HL-60/S4 (cell line): ENCODE data around the gene S100A1.

ENCODE experiments used
- in situ Hi-C: fragments of 300-500 bp; cut with MboI; formaldehyde crosslinking; loops from 2 replicates; pipeline ENCODE4 v1.14.3; 2022; ENCODE audit warnings: low sequenced_read_pairs

S100A1 gene

GRCh38 chr1:153609585-153609907 is 18.7 kb upstream of the S100A1 start:
- in situ Hi-C loops, result no loop called here

DNA sequence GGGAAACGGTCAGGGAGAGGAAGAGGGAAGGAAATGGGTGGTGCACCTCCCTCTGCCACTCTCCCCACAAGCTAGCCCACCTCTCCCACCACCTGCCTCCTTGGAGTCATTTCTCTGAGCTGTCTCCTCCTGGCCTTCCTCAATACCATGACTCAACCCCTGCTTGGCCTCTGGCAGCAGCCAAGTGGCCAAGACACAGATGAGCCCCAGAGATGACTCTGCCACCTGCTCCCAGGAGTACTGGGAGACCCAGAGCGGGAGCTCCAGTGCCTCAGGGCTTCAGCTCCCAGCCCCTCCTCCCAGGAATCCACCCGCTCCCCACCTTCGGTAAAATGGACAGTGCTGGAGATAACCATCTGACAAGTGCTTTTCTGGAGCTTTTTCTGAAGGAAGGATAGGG is 17.9 kb upstream of the S100A1 start:
- in situ Hi-C loops, result no loop called here

DNA sequence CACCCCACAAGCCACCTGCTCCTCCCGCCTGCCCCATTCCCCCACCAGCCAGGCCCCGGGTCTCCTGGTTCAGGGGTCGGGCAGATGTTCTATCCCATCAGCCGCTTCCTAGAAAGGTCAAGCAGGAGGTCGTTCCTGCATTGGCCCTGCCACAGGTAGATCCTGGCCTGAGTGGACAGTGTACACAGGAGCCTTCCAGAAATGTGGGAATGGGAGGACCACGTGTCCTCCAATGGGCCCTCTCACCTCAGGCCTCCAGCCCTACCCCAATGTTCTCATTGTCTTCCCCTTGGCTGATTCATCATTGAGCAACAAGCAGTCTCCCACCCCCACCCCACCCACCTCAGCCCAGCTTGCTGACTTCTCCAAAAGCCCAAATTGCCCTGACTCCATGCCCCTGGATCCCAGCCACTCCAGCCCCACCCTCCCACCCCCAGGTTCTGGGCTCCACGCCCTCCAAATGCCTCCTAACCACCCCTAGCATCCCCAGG is 17.4 kb upstream of the S100A1 start:
- in situ Hi-C loops, result no loop called here

- in situ Hi-C loops, result no loop called here
These were observed 16.9 kb upstream of the S100A1 start for GRCh38 chr1:153611356-153611755.

DNA sequence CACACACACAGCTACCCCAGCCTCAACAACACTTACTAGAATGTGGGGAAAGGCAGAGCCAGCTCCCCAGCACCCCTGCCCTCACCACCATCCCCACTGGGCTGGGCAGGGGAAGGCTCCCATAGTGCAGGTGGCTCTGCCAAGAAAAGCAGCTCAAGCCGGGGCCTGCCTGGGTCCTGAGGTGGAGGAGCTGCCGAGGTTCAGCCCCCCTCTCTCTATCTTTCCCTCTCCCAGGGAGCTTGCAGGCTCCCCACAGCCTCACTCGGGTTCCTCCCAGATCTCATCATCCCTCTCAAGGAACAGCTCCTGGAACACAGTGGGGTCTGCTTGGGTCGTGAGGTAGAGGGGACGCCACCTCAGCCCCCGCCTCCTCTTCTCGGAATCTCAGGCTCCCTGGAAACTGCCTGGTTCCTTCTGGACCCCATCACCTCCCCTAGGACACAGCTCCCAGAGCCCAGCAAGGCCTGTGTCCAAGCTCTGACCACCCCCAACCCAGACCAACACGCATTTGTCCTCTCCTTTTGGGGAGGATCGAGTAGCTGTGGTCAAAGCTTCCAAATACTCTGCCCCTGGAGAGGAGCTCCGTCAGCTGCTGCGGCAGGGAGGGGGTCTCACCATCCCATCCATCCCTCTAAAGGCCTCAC is 16.0 kb upstream of the S100A1 start:
- in situ Hi-C loops, result no loop called here

GRCh38 chr1:153612755-153613331 is 15.4 kb upstream of the S100A1 start, which contains the start of gene S100A16:
TSS of gene S100A16 (minus strand) at chr1:153613137. CDS start at chr1:153608151, 4,986 bp downstream.
- in situ Hi-C loops, result no loop called here

- in situ Hi-C loops, result no loop called here
These were observed 14.8 kb upstream of the S100A1 start for GRCh38 chr1:153613406-153613805.

GRCh38 chr1:153614189-153614900 is 13.9 kb upstream of the S100A1 start:
- in situ Hi-C loops, result no loop called here

DNA sequence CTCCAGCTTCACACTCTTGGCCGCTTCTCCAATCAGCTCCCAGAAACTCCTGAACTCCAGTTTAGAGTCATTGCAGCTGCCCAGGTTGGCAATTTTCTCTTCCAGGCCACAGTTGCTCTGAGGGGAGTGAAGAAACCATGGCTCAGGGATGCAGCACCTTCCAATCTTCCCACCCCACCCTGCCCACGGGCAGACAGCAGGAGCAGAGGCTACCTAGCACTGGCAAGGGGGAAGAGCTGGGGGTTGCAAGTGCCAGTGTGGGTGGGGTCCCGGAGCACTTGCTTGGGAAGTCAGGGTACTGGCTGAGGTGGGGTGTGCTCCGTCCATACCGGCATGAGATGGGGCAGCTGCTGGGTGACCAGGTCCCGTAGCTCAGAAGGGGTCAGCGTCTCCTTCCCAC is 13.3 kb upstream of the S100A1 start:
- in situ Hi-C loops, result no loop called here

- in situ Hi-C loops, result no loop called here
These were observed 12.8 kb upstream of the S100A1 start for GRCh38 chr1:153615406-153615805.

- in situ Hi-C loops, result no loop called here
These were observed 11.9 kb upstream of the S100A1 start, which contains the start of gene S100A14 for GRCh38 chr1:153616144-153616916. TSS of gene S100A14 (minus strand) at chr1:153616325. CDS start at chr1:153615858, 467 bp downstream.

DNA sequence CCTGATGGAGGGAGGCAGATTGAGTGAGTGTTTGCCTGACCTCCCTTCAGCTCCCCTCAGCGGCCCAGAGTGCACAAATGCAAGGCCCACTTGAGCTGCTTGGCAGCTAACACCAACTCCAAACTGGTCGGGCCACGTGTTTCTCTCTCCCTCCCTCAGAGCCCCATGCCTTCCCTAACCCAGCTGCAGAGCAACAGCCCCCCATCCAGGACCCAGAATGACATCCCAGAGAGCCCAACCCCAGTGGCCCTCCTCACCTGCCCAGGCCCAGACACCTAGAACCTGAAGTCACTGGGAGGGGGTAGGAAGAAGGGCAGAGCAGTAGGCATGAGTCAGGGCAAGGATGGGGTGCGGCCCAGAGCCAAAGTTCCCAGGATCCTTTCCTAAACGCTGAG is 11.3 kb upstream of the S100A1 start:
- in situ Hi-C loops, result no loop called here

DNA sequence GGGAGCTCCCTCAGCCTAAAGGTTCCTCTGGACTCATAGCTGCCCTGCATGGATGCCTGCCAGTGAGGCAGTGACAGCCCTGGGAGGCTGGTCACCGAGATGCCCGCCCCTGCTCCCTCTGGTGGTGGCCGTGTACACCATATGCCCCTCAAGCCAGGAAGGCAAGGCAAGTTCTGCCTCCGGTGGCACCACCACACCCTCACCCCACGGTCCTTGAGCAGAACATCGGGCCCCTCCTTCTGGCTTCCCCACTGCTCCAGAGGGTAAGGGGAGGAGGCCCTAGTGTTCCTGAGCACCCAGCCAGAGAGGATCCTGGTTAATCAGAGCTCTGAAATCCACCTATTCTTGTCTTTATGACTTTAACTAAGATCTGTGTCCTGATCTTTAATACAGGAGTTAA is 10.6 kb upstream of the S100A1 start:
- in situ Hi-C loops, result no loop called here

GRCh38 chr1:153619171-153619570 is 9.1 kb upstream of the S100A1 start:
- in situ Hi-C loops, result no loop called here

DNA sequence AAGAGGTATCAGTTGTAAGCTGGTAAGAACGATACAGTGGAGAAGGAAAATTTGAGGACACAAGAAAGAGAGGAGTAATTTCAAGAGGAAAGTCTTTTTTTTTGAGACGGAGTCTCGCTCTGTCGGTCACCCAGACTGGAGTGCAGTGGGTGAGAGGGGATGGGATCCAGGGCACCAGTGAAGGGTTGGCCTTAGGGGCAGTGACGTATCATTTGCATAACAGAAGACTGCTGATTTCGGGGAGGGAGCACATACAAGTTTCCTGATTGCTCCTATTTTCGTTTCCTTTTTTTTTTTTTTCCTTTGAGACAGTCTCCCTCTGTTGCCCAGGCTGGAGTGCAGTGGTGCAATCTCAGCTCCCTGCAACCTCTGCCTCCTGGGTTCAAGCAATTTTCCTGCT is 5.1 kb upstream of the S100A1 start:
- in situ Hi-C loops, result loop anchor here (10.0 kb wide), 1 partner anchor 48 kb away; no protein-coding TSS in a partner anchor

- in situ Hi-C loops, result loop anchor here (10.0 kb wide), 1 partner anchor 50 kb away; no protein-coding TSS in a partner anchor
These were observed 3.1 kb upstream of the S100A1 start for GRCh38 chr1:153624965-153625611.

GRCh38 chr1:153626477-153626903 is 1.7 kb upstream of the S100A1 start:
- in situ Hi-C loops, result loop anchor here (10.0 kb wide), 1 partner anchor 52 kb away; no protein-coding TSS in a partner anchor

DNA sequence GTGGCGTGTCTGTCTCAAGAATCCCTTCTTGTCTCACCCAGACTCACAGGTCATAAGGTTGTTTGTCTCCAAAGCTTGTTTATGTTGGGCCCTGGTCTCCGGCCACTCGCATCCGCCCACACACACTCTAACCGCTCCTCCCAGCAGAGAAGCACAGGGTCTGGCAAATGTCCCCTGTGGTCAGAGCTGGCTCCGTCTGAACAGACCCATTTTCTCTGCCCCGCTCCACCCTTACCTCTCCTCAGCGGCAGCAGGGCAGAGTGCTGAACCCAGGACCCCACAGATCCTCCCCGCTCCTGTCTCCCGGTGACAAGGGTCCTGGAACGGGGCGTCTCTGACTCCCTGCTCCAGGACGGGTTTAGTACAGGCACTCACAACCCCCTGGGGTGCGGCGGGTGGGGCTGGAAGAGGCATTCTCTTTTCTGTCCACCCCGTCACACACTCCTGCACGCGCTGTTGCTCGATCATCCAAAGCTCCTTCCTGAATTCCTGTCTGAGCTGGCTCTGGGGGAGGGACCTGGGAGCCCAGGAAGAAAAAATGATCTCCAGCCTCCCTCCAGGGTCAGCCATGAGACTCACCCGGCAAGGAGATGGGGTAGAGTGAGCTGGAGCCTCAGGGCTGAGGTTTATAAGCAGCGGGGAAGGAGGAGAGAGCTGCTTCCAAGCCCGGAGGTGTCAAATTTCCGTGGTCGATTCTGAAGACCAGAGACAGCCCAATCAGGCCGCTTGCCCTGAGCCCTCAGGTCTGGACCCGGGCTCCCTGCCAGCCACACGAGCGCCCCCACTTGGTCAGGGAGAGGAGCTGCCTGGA is 1.1 kb upstream of the S100A1 start, which contains the start of gene S100A13:
Gene S100A13 (minus strand): TSS at position 602 of the 811 bp plus-strand sequence. CDS start 1,033 bp downstream, outside the sequence.
- in situ Hi-C loops, result loop anchor here (10.0 kb wide), 1 partner anchor 52 kb away; no protein-coding TSS in a partner anchor

DNA sequence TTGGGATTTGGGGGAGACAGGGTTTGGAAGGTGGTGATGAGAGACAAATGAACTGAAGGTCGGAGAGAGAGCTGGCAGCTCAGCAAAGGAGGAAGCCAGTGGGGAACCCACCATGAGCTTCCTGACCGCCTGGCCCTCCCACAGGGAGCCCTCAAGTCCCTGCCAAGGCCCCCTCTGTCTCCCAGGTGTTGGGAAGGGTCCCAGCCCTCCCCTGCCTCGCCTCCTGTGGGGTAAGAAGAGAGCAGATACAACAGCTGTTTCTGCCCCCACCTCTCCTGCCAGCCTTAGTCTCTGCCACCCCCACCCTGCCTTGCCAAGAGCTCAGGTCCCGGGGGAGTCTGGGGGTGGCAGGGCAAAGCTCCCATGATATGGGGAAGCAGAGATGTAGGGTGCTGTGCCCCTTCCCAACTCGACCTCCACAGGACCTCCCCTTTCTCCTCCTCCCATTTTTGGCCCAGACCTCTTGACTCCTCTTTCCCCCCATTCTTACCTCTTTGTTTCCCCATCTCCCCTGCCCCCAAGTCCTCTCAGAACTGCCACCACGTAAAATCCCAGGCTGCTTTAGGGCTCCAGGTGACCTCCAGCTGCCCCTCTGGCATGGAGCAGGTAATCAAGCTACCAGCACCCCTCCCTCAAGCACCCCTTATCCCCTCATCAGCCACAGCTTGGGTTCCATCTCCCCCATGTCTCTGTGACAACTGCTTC is 556 bp downstream of the S100A1 start:
- in situ Hi-C loops, result loop anchor here (10.0 kb wide), 1 partner anchor 54 kb away; no protein-coding TSS in a partner anchor
